Measurements from ENCODE around the gene FAM120AOS. TPM values are rescaled to one million over a fixed set of nuclear protein-coding genes. Genes with fewer than 3 reads are reported as not detected.

Gene FAM120AOS
- total RNA-seq, 1 donor from 2014 or later = 31.6 TPM

DNA sequence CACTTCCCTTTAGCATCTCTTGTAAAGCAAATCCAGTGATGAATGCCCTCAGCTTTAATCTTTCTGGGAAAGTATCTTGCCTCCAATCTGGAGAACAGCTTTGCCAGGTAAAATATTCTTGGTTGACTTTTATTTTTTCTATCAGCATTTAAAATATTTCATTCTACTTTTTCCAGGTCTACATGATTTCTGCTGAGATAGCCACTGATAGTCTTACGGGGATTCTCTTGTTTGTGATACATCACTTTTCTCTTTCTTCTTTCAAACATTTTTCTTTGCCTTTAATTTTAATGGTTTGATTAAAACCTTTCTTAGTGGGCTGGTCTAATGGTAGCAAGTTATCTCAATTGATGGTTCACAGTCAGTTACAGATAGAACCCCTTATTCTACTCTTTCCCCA is 35.8 kb downstream of the FAM120AOS start:
- Mint-ChIP-seq H3K4me3 (no peak overlapping the region), H3K27ac (no peak overlapping the region), H3K9me3 (peaks cover 24% of the 10 kb centered on the region)

DNA sequence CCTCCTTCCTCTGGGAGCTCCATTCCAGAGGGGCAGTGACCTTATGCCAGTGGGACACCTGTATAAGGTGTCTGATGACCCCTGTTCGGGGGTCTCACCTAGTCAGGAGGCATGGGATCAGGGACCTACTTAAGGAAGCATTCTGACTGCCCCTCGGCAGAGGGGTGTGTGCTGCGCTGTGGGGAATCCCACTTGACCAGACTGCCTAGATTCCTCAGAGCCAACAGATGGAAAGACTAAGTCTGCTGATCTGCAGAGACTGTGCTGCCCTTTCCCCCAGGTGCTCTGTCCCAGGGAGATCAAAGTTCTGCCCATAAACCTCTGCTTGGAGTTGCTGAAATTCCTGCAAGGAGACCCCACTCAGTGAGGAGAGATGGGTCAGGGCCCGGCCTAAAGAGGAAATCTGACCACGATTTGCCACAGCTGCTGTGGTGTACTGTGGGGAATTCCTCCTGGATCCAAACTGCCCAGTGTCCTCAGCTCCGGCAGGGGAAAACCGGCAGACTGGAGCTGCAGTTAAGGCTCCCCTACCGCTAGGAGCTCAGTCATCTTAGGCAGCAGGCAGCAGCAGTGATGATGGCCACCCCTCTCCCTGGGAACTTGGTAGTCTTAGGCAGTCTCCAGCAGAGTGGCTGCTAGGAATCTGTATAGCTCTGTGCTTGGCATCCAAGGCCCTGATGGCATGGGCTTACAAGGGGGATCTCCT is 36.7 kb downstream of the FAM120AOS start:
- no peak for DNase-seq
- Mint-ChIP-seq H3K4me3 (no peak overlapping the region), H3K27ac (no peak overlapping the region), H3K36me3 (ENCODE audit: low read depth) (peaks cover 3% of the 10 kb centered on the region), H3K9me3 (peaks cover 24% of the 10 kb centered on the region), H3K27me3 (peaks cover 31% of the 10 kb centered on the region), H3K4me1 (peaks cover 6% of the 10 kb centered on the region)
- intact Hi-C loops (cut with micrococcal nuclease) = no loop called here

More for the DNA sequence above, 35.8 kb downstream of the FAM120AOS start:
- intact Hi-C loops (cut with micrococcal nuclease) = no loop called here
- Mint-ChIP-seq H3K27me3 (peaks cover 26% of the 10 kb centered on the region), H3K36me3 (ENCODE audit: low read depth) (peaks cover 3% of the 10 kb centered on the region), H3K4me1 (peaks cover 6% of the 10 kb centered on the region)
- no peak for DNase-seq

DNA sequence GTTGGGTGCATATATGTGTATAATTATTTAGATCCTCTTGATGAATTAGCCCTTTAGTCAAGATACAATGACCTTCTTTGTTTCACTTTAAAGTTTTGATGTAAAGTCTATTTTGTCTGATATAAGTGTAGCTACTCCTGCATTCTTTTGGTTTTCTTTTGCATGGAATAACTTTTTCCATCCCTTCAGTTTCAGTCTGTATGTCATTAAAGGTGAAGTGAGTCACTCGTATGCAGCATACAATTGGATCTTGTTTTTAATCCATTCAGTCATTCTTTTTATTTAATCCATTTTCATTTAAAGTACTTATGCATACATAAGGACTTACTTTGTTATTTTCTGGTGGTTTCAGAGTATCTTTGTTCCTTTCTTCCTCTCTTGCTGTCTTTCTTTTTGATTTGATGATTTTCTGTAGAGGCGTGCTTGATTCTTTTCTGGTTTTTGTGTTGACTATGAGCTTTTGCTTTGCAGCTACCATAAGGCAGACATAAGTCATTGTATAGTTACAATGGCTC is 38.1 kb downstream of the FAM120AOS start:
- H3K9me3 Mint-ChIP-seq = peaks cover 24% of the 10 kb centered on the region
- H3K36me3 Mint-ChIP-seq (ENCODE audit: low read depth) = peaks cover 3% of the 10 kb centered on the region
- peaks cover 6% of the 10 kb centered on the region for H3K4me1 Mint-ChIP-seq
- H3K27ac Mint-ChIP-seq = no peak overlapping the region
- H3K4me3 Mint-ChIP-seq = no peak overlapping the region
- DNase-seq = no peak
- intact Hi-C loops (cut with micrococcal nuclease) = no loop called here
- peaks cover 42% of the 10 kb centered on the region for H3K27me3 Mint-ChIP-seq

DNA sequence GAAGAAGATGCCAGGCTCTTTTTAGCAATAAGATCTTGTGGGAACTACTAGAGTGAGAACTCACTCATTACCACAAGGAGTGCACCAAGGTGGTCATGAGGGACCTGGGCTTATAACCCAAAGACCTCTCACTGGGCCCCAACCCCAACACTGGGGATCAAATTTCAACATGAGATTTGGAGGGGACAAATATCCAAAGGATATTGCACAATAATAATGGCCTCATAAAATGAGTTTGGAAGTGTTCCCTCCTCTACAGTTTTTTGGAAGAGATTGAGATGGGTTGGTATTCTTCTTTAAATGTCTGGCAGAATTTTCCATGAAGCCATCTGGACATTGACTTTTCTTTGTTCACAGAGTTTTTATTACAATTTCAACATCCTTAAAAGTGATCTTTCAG is 39.9 kb downstream of the FAM120AOS start:
- no peak overlapping the region for H3K4me3 Mint-ChIP-seq
- H3K36me3 Mint-ChIP-seq (ENCODE audit: low read depth) = peaks cover 1% of the 10 kb centered on the region
- H3K27ac Mint-ChIP-seq = no peak overlapping the region
- intact Hi-C loops (cut with micrococcal nuclease) = no loop called here
- peaks cover 6% of the 10 kb centered on the region for H3K4me1 Mint-ChIP-seq
- no peak for DNase-seq
- H3K9me3 Mint-ChIP-seq = peaks cover 19% of the 10 kb centered on the region
- H3K27me3 Mint-ChIP-seq = peaks cover 52% of the 10 kb centered on the region

DNA sequence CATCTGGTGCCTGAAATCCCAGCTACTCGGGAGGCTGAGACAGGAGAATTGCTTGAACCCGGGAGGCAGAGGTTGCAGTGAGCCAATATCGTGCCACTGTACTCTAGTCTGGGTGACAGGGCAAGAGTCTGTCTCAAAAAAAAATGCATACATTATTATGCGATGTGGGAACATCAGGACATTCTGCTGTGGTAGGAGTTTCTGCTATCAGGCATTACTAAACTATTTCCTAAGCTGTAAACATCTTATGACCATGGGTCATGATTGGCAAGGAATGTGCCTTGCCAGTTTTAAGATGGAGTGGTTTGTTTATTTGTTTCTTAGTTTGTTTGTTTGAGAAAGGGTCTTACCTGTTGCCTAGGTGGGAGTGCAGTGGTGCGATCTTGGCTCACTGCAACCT is 47.0 kb downstream of the FAM120AOS start:
- H3K4me3 Mint-ChIP-seq = no peak overlapping the region

DNA sequence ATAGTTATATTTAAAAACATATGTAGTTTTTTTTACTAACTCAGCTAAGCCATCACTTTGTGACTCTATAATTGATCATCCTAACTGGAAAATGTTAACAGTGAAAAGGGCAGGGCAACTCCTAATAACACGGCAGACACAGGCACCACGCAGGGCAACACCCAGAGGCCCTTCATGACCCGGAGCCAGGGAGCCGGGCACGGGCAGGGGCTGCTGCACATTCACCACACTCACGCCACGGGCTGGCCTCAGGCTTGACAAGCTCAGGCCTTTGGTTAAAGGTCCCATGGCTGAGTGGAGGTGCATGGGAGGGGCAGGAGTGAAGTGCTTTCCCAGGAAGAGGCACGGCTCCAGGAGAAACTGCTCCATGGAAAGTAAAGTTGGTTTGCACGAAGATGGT is 54.9 kb downstream of the FAM120AOS start:
- Mint-ChIP-seq H3K9me3 (no peaks in the 10 kb centered on the region), H3K4me1 (no peaks in the 10 kb centered on the region), H3K4me3 (no peak overlapping the region), H3K27ac (no peak overlapping the region), H3K36me3 (ENCODE audit: low read depth) (no peaks in the 10 kb centered on the region), H3K27me3 (peaks cover 13% of the 10 kb centered on the region)
- intact Hi-C loops (cut with micrococcal nuclease) = no loop called here
- DNase-seq = no peak

More for the DNA sequence above, 47.0 kb downstream of the FAM120AOS start:
- Mint-ChIP-seq H3K9me3 (no peaks in the 10 kb centered on the region), H3K27ac (no peak overlapping the region), H3K27me3 (peaks cover 33% of the 10 kb centered on the region), H3K4me1 (no peaks in the 10 kb centered on the region), H3K36me3 (ENCODE audit: low read depth) (no peaks in the 10 kb centered on the region)
- intact Hi-C loops (cut with micrococcal nuclease) = no loop called here
- DNase-seq = no peak

DNA sequence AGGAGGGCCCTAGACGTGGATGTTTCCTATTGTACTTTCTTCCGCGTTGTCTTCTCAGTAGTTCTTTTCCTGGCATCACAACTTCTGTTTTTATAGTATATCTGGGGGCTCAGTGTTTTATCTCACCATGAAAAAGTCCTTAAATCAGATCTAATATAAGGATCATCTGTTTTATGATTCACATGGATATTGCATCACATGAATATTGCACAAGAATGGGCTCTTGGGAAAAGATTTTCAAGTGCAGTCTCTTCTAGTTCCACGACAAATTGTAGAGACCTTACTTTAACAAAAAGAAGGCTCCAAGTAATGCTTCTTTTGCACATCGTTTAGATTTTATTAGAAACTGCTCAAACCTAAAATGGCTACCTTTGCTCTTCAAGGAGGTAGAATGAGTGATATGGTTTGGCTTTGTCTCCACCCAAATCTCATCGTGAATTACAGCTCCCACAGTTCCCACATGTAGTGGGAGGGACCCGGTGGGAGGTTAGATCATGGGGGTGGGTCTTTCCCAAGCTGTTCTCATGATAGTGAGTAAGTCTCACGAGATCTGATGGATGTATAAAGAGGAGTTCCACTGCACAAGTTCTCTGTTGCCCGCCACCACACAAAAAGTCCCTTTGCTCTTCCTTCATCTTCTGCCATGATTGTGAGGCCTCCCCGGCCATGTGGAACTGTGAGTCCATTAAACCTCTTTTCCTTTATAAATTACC is 55.6 kb downstream of the FAM120AOS start:
- H3K4me3 Mint-ChIP-seq = no peak overlapping the region
- H3K27me3 Mint-ChIP-seq = peaks cover 13% of the 10 kb centered on the region
- H3K27ac Mint-ChIP-seq = no peak overlapping the region
- intact Hi-C loops (cut with micrococcal nuclease) = no loop called here
- no peak for DNase-seq
- H3K9me3 Mint-ChIP-seq = no peaks in the 10 kb centered on the region
- H3K36me3 Mint-ChIP-seq (ENCODE audit: low read depth) = no peaks in the 10 kb centered on the region
- no peaks in the 10 kb centered on the region for H3K4me1 Mint-ChIP-seq

Other genes starting within 250 kb of the FAM120AOS start
- gene FAM120A, start 1.9 kb downstream of the FAM120AOS start, total RNA-seq = 145 and 147 TPM in 2 replicates
- 22.4 and 25.0 TPM in 2 replicates for gene PHF2, start 123.0 kb upstream of the FAM120AOS start, total RNA-seq